WERI-Rb-1 (cell line): ENCODE measurements around the gene BCL6.

Experiments used
- DNase-seq: peaks from one replicate; pipeline ENCODE4 v3.0.0-alpha.2; 2020
- H3K27ac ChIP-seq: fragments of 250-450 bp; sonication (Bioruptor Pico); 2 replicates; pipeline ENCODE4 v1.5.1; 2020; ENCODE audit warnings: mild to moderate bottlenecking, moderate library complexity
- H3K27me3 ChIP-seq: fragments of 250-450 bp; sonication (Bioruptor Pico); 2 replicates; pipeline ENCODE4 v1.5.1; 2021; ENCODE audit warnings: mild to moderate bottlenecking, low read depth, moderate library complexity; ENCODE audit not compliant: insufficient read depth, severe bottlenecking
- H3K36me3 ChIP-seq: fragments of 250-450 bp; sonication (Bioruptor Pico); 2 replicates; pipeline ENCODE4 v1.5.1; 2020; ENCODE audit warnings: mild to moderate bottlenecking, moderate library complexity
- H3K4me3 ChIP-seq: 2 replicates; pipeline ENCODE4 v1.5.1; 2011; ENCODE audit warnings: low read depth, mild to moderate bottlenecking, control low read depth, low read length
- H3K9me3 ChIP-seq: fragments of 250-450 bp; sonication (Bioruptor Pico); 2 replicates; pipeline ENCODE4 v1.5.1; 2021; ENCODE audit warnings: mild to moderate bottlenecking, moderate library complexity; ENCODE audit not compliant: severe bottlenecking
- CTCF ChIP-seq: IDR thresholded peaks from 2 replicates; pipeline ENCODE4 v1.5.1; 2011; ENCODE audit warnings: low read depth, mild to moderate bottlenecking, control low read depth, inconsistent platforms, low read length

The BCL6 gene

GRCh38 chr3:187735837-187736236 lies 9.4 kb downstream of the BCL6 start:
- no peaks in the 10 kb centered on the region for H3K36me3 ChIP-seq
- TF ChIP-seq CTCF = no peak
- no peak overlapping the region for H3K27ac ChIP-seq

DNA sequence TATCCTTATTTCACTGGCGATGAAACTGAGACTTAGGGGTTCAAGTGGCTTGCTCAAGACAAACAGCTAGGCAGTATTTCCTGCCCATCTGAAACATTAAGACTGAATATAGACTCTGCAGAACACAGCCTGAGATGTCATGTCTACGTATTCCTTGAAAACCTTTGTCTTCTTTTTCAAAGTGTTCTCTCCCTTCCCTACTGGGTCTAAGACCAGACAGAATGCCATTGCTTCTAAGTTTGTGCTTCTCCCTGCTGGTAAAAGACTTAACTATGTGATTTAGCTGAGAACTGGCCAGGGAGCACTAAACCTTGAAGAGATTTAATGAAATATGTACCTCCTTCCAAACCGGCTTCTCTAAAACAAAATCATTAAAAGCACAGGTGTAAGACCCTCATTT lies 9.9 kb downstream of the BCL6 start:
- no peaks in the 10 kb centered on the region for H3K36me3 ChIP-seq

More at GRCh38 chr3:187735837-187736236, 9.4 kb downstream of the BCL6 start:
- Histone ChIP-seq H3K27me3 (peaks cover 32% of the 10 kb centered on the region), H3K4me3 (no peak overlapping the region), H3K9me3 (no peaks in the 10 kb centered on the region)
- DNase-seq = no peak

DNA sequence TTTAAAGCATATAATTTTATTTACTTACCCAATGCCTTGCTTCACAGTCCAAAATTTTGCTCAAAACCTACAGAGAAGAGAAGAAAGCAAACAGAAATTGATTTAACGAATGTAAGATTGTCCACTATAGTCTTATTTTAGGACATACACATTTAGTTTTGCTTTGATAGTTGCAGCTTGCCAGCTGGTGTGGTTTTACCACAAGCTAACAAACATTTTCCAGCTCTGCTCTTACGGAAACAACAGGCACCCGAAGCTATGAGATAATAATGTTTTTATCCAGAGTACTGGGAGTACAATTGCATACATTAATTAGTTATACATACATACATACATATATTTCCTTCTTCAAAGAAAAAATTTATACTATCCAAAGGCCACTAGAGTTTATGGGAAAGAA lies 10.4 kb downstream of the BCL6 start:
- H3K27me3 ChIP-seq = peaks cover 25% of the 10 kb centered on the region
- no peak for TF ChIP-seq CTCF
- H3K36me3 ChIP-seq = no peaks in the 10 kb centered on the region
- no peak overlapping the region for H3K4me3 ChIP-seq
- H3K9me3 ChIP-seq = no peaks in the 10 kb centered on the region
- H3K27ac ChIP-seq = no peak overlapping the region
- DNase-seq = no peak

More for the DNA sequence above, 9.9 kb downstream of the BCL6 start:
- TF ChIP-seq CTCF = no peak
- Histone ChIP-seq H3K9me3 (no peaks in the 10 kb centered on the region), H3K4me3 (no peak overlapping the region), H3K27me3 (peaks cover 28% of the 10 kb centered on the region), H3K27ac (no peak overlapping the region)
- no peak for DNase-seq

DNA sequence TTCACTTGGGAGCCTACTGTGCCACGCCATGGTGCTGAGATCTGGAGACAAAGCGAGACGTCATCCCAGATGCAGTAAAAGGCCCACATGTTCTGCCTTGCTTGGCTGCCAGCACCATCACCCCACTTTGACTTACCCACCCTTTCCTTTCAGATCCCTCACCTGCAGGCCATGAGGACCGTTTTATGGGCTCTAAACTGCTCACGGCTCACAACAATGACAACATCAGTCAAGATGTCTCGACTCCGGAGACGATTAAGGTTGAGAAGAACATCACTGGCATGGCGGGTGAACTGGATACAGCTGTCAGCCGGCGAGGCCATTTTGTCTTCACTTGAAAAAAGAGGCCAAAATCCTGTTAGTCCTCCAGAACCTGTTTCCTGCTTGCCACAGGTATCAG lies 11.9 kb downstream of the BCL6 start:
- Histone ChIP-seq H3K36me3 (no peaks in the 10 kb centered on the region), H3K27me3 (peaks cover 25% of the 10 kb centered on the region), H3K9me3 (no peaks in the 10 kb centered on the region), H3K4me3 (no peak overlapping the region), H3K27ac (no peak overlapping the region)
- TF ChIP-seq CTCF = no peak
- DNase-seq = no peak

- Histone ChIP-seq H3K36me3 (no peaks in the 10 kb centered on the region), H3K27ac (no peak overlapping the region)
- TF ChIP-seq CTCF = no peak
Measured at GRCh38 chr3:187729598-187729997, 15.7 kb downstream of the BCL6 start.

GRCh38 chr3:187728940-187729583 lies 16.2 kb downstream of the BCL6 start:
- H3K27ac ChIP-seq = no peak overlapping the region

More at GRCh38 chr3:187729598-187729997, 15.7 kb downstream of the BCL6 start:
- Histone ChIP-seq H3K9me3 (no peaks in the 10 kb centered on the region), H3K27me3 (no peaks in the 10 kb centered on the region), H3K4me3 (no peak overlapping the region)
- DNase-seq = no peak

More at GRCh38 chr3:187728940-187729583, 16.2 kb downstream of the BCL6 start:
- Histone ChIP-seq H3K9me3 (no peaks in the 10 kb centered on the region), H3K4me3 (no peak overlapping the region), H3K36me3 (no peaks in the 10 kb centered on the region), H3K27me3 (no peaks in the 10 kb centered on the region)
- TF ChIP-seq CTCF = no peak
- no peak for DNase-seq
